Panc1 (cell line): Measurements from ENCODE around the gene GTPBP8. TPM values are rescaled to one million over a fixed set of nuclear protein-coding genes. Genes with fewer than 3 reads are reported as not detected.

Experiments used
- ATAC-seq: fragments of 200-7000 bp; cut with Tn5 transposase; 2 replicates; pipeline ENCODE4 v1.9.1; 2020; ENCODE audit warnings: mild to moderate bottlenecking, moderate library complexity
- BruUV-seq: library from RNA; stranded (reverse); fragments of 400-500 nt; replicated peaks from 2 replicates; lab custom pipeline; 2021; lab: Mats Ljungman, UMichigan
- CTCF ChIA-PET: fragments of 300-600 bp; sonication (Branson Sonifier 250); formaldehyde crosslinking; loops from one replicate; lab custom pipeline; 2022; ENCODE audit warnings: antibody characterized with exemption; lab: Charles Lee
- POLR2A ChIA-PET: fragments of 300-600 bp; sonication (Branson Sonifier 250); formaldehyde crosslinking; loops from one replicate; lab custom pipeline; 2022; ENCODE audit warnings: antibody characterized with exemption; lab: Charles Lee
- DNase-seq: peaks from one replicate; pipeline ENCODE4 v3.0.0-alpha.2; 2010; ENCODE audit warnings: low read depth, low spot score
- H3K27ac ChIP-seq: 2 replicates; pipeline ENCODE4 v1.5.1; 2011; ENCODE audit warnings: mild to moderate bottlenecking, low read length, inconsistent platforms
- H3K27me3 ChIP-seq: fragments of 200-500 bp; sonication (Bioruptor generic); 2 replicates; pipeline ENCODE4 v1.6.0; 2014; ENCODE audit warnings: low read length, inconsistent platforms; ENCODE audit not compliant: control insufficient read depth, insufficient read depth
- H3K36me3 ChIP-seq: fragments of 200-500 bp; sonication (Bioruptor generic); 2 replicates; pipeline ENCODE4 v1.5.1; 2014; ENCODE audit warnings: inconsistent platforms, mild to moderate bottlenecking, low read length, moderate library complexity; ENCODE audit not compliant: control insufficient read depth, insufficient read depth
- H3K4me1 ChIP-seq: 2 replicates; pipeline ENCODE4 v1.5.1; 2011; ENCODE audit warnings: inconsistent platforms, mild to moderate bottlenecking, low read length, moderate library complexity; ENCODE audit not compliant: control insufficient read depth, insufficient read depth
- H3K4me3 ChIP-seq, 2 experiments: 2 replicates each; pipeline ENCODE4 v1.5.1; 2011 to 2012; ENCODE audit warnings: low read depth in 2 of 2, low read length in 2 of 2, mild to moderate bottlenecking in 2 of 2, inconsistent platforms in 1 of 2, moderate library complexity in 1 of 2
- H3K9me3 ChIP-seq: fragments of 200-500 bp; sonication (Bioruptor generic); 2 replicates; pipeline ENCODE4 v1.5.1; 2014; ENCODE audit warnings: low read depth, mild to moderate bottlenecking, inconsistent platforms, low read length, moderate library complexity; ENCODE audit not compliant: control insufficient read depth, insufficient read depth
- POLR2AphosphoS5 ChIP-seq: IDR thresholded peaks from 2 replicates; pipeline ENCODE4 v1.6.1; 2012; ENCODE audit warnings: mild to moderate bottlenecking, low read depth, low read length, moderate library complexity
- SIN3A ChIP-seq: IDR thresholded peaks from 2 replicates; pipeline ENCODE4 v1.6.1; 2012; ENCODE audit warnings: low read depth, mild to moderate bottlenecking, low read length, moderate library complexity, borderline replicate concordance; ENCODE audit not compliant: insufficient read depth
- TCF7L2 ChIP-seq: IDR thresholded peaks from 2 replicates; pipeline ENCODE4 v1.6.1; 2011; ENCODE audit warnings: mild to moderate bottlenecking, low read depth, low read length, inconsistent platforms
- in situ Hi-C: cut with HindIII; loops from 2 replicates; pipeline ENCODE4 v1.10.0; 2016; ENCODE audit warnings: low sequenced_read_pairs, low pct_unique_long_range_greater_than_20kb
- intact Hi-C: fragments of 100-400 bp; cut with micrococcal nuclease; formaldehyde crosslinking; loops from one replicate; pipeline ENCODE4 v1.10.0; 2022; ENCODE audit not compliant: unreplicated experiment
- total RNA-seq: library from RNA; stranded (reverse); gene quantifications from one replicate; pipeline ENCODE4 v1.2.1, GENCODE V29; 2021; ENCODE audit not compliant: unreplicated experiment
- TF ChIP-seq, protein P1 (sequence below): fragments of 450-650 bp; IDR thresholded peaks from 2 replicates; pipeline ENCODE4 v1.5.1; 2017; ENCODE audit warnings: mild to moderate bottlenecking
- TF ChIP-seq, protein P2 (sequence below), 2 experiments: IDR thresholded peaks; 2 replicates each; pipeline ENCODE4 v1.6.1; 2011 to 2012; ENCODE audit warnings: low read depth in 2 of 2, control low read depth in 1 of 2, low read length in 1 of 2, mild to moderate bottlenecking in 1 of 2, moderate library complexity in 1 of 2; ENCODE audit not compliant: insufficient read depth in 1 of 2

The GTPBP8 gene
- total RNA-seq, 1 experiment from 2014 or later = 16.3 TPM

DNA sequence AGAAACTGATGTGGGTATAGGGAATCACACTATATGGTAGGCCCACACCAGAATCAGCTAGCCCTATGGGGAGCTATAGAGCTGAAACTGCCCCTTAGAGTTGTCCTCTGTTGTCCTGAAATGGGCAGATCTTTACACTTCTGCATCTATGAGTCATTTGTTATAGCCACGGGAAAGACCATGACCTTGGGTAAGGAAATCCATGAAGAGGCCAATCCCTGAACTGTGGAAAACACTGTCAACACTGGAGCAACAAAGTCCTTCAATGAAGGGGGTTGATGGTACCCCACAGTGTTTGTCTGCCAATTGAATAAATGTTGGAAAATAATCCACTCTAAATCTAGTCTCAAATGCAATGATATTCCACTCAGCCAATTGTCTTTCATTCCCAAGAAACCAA, 10.7 kb upstream of the GTPBP8 start:
- intact Hi-C loops = loop anchor here (5.0 kb wide), 1 partner anchor 398 kb away; no protein-coding TSS in a partner anchor
- in situ Hi-C loops = loop anchor here (25.0 kb wide), 1 partner anchor 343 kb away; the partner anchor contains the start of gene CCDC80

DNA sequence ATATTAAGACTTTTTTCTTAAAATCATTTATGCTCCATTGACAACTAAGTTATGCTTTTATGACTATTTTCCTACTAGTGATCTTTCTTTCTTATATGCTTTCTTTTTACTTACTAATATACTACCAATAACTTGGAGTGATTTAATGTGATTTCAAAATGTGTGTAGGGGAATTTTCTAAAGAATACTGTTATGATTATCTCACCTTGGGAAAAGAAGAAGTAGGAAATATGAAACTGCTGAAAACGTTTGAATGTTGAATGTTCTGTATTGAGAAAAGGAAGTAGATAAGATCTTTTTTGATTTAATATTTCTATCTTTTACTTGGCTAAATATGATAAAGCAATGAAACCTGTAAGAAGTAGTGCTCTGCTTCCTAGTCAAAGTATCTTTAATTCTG, 8.1 kb upstream of the GTPBP8 start:
- H3K4me1 ChIP-seq = no peaks in the 10 kb centered on the region
- DNase-seq = no peak
- ChIA-PET CTCF (no interaction called here), POLR2A (no interaction called here)
- no TSS peak for BruUV-seq
- in situ Hi-C loops = loop anchor here (25.0 kb wide), 1 partner anchor 345 kb away; the partner anchor contains the start of gene CCDC80
- H3K9me3 ChIP-seq = no peaks in the 10 kb centered on the region
- H3K36me3 ChIP-seq = no peaks in the 10 kb centered on the region
- no peak overlapping the region for H3K4me3 ChIP-seq
- no peak overlapping the region for H3K27ac ChIP-seq
- H3K27me3 ChIP-seq = peaks cover 16% of the 10 kb centered on the region
- intact Hi-C loops = loop anchor here (5.0 kb wide), 1 partner anchor 400 kb away; no protein-coding TSS in a partner anchor
- ATAC-seq = no peak
- TF ChIP-seq SIN3A = no peak
- TF ChIP-seq, protein P1, sequence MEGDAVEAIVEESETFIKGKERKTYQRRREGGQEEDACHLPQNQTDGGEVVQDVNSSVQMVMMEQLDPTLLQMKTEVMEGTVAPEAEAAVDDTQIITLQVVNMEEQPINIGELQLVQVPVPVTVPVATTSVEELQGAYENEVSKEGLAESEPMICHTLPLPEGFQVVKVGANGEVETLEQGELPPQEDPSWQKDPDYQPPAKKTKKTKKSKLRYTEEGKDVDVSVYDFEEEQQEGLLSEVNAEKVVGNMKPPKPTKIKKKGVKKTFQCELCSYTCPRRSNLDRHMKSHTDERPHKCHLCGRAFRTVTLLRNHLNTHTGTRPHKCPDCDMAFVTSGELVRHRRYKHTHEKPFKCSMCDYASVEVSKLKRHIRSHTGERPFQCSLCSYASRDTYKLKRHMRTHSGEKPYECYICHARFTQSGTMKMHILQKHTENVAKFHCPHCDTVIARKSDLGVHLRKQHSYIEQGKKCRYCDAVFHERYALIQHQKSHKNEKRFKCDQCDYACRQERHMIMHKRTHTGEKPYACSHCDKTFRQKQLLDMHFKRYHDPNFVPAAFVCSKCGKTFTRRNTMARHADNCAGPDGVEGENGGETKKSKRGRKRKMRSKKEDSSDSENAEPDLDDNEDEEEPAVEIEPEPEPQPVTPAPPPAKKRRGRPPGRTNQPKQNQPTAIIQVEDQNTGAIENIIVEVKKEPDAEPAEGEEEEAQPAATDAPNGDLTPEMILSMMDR = no peak
- TF ChIP-seq, protein P2, sequence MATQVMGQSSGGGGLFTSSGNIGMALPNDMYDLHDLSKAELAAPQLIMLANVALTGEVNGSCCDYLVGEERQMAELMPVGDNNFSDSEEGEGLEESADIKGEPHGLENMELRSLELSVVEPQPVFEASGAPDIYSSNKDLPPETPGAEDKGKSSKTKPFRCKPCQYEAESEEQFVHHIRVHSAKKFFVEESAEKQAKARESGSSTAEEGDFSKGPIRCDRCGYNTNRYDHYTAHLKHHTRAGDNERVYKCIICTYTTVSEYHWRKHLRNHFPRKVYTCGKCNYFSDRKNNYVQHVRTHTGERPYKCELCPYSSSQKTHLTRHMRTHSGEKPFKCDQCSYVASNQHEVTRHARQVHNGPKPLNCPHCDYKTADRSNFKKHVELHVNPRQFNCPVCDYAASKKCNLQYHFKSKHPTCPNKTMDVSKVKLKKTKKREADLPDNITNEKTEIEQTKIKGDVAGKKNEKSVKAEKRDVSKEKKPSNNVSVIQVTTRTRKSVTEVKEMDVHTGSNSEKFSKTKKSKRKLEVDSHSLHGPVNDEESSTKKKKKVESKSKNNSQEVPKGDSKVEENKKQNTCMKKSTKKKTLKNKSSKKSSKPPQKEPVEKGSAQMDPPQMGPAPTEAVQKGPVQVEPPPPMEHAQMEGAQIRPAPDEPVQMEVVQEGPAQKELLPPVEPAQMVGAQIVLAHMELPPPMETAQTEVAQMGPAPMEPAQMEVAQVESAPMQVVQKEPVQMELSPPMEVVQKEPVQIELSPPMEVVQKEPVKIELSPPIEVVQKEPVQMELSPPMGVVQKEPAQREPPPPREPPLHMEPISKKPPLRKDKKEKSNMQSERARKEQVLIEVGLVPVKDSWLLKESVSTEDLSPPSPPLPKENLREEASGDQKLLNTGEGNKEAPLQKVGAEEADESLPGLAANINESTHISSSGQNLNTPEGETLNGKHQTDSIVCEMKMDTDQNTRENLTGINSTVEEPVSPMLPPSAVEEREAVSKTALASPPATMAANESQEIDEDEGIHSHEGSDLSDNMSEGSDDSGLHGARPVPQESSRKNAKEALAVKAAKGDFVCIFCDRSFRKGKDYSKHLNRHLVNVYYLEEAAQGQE (IDR thresholded peaks at IDR 0.05; ENCODE audit: insufficient read depth in 1 of 2, low read depth in 2 of 2, low read length in 1 of 2) = no peak
- TF ChIP-seq POLR2AphosphoS5 = no peak
- no peak for TF ChIP-seq TCF7L2

More for the DNA sequence above, 10.7 kb upstream of the GTPBP8 start:
- Histone ChIP-seq H3K36me3 (no peaks in the 10 kb centered on the region), H3K27me3 (peaks cover 13% of the 10 kb centered on the region; the same call in 1 of the 2 replicates), H3K27ac (no peak overlapping the region), H3K4me3 (no peak overlapping the region), H3K4me1 (no peaks in the 10 kb centered on the region), H3K9me3 (no peaks in the 10 kb centered on the region)
- CTCF ChIA-PET = interaction anchor here (1.6 kb wide), 1 partner anchor 337 kb away, joined by 8 read pairs; no protein-coding TSS in a partner anchor
- TF ChIP-seq TCF7L2 (no peak), SIN3A (no peak), POLR2AphosphoS5 (no peak)
- TF ChIP-seq, protein P2 (IDR thresholded peaks at IDR 0.05; ENCODE audit: insufficient read depth in 1 of 2, low read depth in 2 of 2, low read length in 1 of 2) = no peak
- TF ChIP-seq, protein P1 = no peak
- POLR2A ChIA-PET = no interaction called here
- no TSS peak for BruUV-seq
- DNase-seq (no peak), ATAC-seq (no peak)
